Measurements from ENCODE around the gene PDIA4.
"Not testable (repeated sequence)": the region's sequence is repeated elsewhere in the genome, so short reads cannot be mapped to it uniquely, and the experiment has no call there.

Gene PDIA4

GRCh38 chr7:149001427-149002068, 26.8 kb downstream of the PDIA4 start:
- DNase-seq = no peak

- DNase-seq = no peak
Observed at GRCh38 chr7:149000961-149001360, 27.3 kb downstream of the PDIA4 start.

- DNase-seq = no peak
Observed at GRCh38 chr7:148999192-148999591, 29.1 kb downstream of the PDIA4 start.

GRCh38 chr7:148997497-148997896, 30.8 kb downstream of the PDIA4 start:
- no peak for DNase-seq

- no peak for DNase-seq
Observed at GRCh38 chr7:148994576-148994975, 33.7 kb downstream of the PDIA4 start.

GRCh38 chr7:148993193-148993592, 35.1 kb downstream of the PDIA4 start:
- DNase-seq = no peak

- no peak for DNase-seq
Observed at GRCh38 chr7:148991536-148991935, 36.8 kb downstream of the PDIA4 start.

- no peak for DNase-seq
Observed at GRCh38 chr7:148987751-148988512, 40.4 kb downstream of the PDIA4 start.

GRCh38 chr7:148987010-148987750, 41.1 kb downstream of the PDIA4 start:
- DNase-seq = peak; percentile 73

- DNase-seq = no peak
Observed at GRCh38 chr7:148986742-148987009, 41.6 kb downstream of the PDIA4 start.

- peak; percentile 52 for DNase-seq
Observed at GRCh38 chr7:148983200-148984146, 44.8 kb downstream of the PDIA4 start.

GRCh38 chr7:148982654-148983199, 45.6 kb downstream of the PDIA4 start:
- no peak for DNase-seq

GRCh38 chr7:148979827-148980226, 48.5 kb downstream of the PDIA4 start:
- no peak for DNase-seq

- not testable (repeated sequence) for DNase-seq
Observed at GRCh38 chr7:148979072-148979471, 49.2 kb downstream of the PDIA4 start.

- DNase-seq = no peak
Observed at GRCh38 chr7:148978091-148978490, 50.2 kb downstream of the PDIA4 start.

GRCh38 chr7:148975896-148976295, 52.4 kb downstream of the PDIA4 start:
- DNase-seq = no peak

- no peak for DNase-seq
Observed at GRCh38 chr7:148973256-148973655, 55.0 kb downstream of the PDIA4 start.

GRCh38 chr7:148972375-148972774, 55.9 kb downstream of the PDIA4 start:
- DNase-seq = no peak

GRCh38 chr7:148967602-148968001, 60.7 kb downstream of the PDIA4 start:
- no peak for DNase-seq

- DNase-seq = no peak
Observed at GRCh38 chr7:148967032-148967372, 61.3 kb downstream of the PDIA4 start.

GRCh38 chr7:148964483-148965267, 63.6 kb downstream of the PDIA4 start:
- DNase-seq = no peak

All from GF-D8 (cell line).